ENCODE measurements around the gene PEX16.

DNA sequence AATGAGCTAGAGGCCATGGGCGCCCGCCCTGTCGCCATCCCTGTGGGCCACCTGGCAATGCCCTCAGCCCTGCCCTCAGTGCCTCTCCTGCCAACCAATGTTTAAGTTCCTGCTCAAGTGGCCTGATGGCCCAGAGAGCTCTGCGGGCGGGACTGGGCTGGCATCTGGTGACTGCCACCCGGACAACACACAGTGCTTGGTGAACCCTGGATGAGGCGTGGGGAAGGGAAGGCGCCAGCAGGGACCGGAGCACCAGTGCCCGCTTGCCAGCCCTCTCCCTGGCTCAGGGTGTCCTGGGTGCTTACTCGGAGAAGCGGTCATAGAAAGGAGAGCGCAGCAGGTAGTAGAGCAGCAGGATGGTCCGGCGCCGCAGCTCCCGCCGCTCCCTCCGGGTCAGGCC, 4.2 kb downstream of the PEX16 start:
- TF ChIP-seq JUND (IDR thresholded peaks at IDR 0.05): no peak
- TF ChIP-seq POLR2A (IDR thresholded peaks at IDR 0.05; ENCODE audit: borderline replicate concordance, extremely low read depth, insufficient read depth, insufficient read length): no peak
- no peak for TF ChIP-seq EZH2 (IDR thresholded peaks at IDR 0.05)
- TF ChIP-seq, protein P1, sequence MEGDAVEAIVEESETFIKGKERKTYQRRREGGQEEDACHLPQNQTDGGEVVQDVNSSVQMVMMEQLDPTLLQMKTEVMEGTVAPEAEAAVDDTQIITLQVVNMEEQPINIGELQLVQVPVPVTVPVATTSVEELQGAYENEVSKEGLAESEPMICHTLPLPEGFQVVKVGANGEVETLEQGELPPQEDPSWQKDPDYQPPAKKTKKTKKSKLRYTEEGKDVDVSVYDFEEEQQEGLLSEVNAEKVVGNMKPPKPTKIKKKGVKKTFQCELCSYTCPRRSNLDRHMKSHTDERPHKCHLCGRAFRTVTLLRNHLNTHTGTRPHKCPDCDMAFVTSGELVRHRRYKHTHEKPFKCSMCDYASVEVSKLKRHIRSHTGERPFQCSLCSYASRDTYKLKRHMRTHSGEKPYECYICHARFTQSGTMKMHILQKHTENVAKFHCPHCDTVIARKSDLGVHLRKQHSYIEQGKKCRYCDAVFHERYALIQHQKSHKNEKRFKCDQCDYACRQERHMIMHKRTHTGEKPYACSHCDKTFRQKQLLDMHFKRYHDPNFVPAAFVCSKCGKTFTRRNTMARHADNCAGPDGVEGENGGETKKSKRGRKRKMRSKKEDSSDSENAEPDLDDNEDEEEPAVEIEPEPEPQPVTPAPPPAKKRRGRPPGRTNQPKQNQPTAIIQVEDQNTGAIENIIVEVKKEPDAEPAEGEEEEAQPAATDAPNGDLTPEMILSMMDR (IDR thresholded peaks at IDR 0.05 in 2 of 3, conservative IDR thresholded peaks at IDR 0.05 in 1 of 3; ENCODE audit: borderline replicate concordance in 1 of 3, insufficient read depth in 1 of 3, low read depth in 2 of 3, low read length in 2 of 3): no peak
- no peak for TF ChIP-seq POLR2AphosphoS5 (IDR thresholded peaks at IDR 0.05; ENCODE audit: low read depth, low read length)
- TF ChIP-seq ZFX (IDR thresholded peaks at IDR 0.05): no peak
- TF ChIP-seq, protein P2, sequence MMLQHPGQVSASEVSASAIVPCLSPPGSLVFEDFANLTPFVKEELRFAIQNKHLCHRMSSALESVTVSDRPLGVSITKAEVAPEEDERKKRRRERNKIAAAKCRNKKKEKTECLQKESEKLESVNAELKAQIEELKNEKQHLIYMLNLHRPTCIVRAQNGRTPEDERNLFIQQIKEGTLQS (IDR thresholded peaks at IDR 0.05): no peak
- no peak for TF ChIP-seq CBX3 (IDR thresholded peaks at IDR 0.05; ENCODE audit: low read depth)
